AG08396 (cell line): ENCODE data around the gene ANAPC15.
A peak's percentile ranks its signal among the peaks of the same experiment; 100 is the strongest.
"Not testable (repeated sequence)": the region's sequence is repeated elsewhere in the genome, so short reads cannot be mapped to it uniquely, and the experiment has no call there.

Experiments
- DNase-seq: peaks from one replicate; pipeline ENCODE4 v3.0.0; 2012; ENCODE audit warnings: low spot score, mixed read lengths

Gene ANAPC15

DNA sequence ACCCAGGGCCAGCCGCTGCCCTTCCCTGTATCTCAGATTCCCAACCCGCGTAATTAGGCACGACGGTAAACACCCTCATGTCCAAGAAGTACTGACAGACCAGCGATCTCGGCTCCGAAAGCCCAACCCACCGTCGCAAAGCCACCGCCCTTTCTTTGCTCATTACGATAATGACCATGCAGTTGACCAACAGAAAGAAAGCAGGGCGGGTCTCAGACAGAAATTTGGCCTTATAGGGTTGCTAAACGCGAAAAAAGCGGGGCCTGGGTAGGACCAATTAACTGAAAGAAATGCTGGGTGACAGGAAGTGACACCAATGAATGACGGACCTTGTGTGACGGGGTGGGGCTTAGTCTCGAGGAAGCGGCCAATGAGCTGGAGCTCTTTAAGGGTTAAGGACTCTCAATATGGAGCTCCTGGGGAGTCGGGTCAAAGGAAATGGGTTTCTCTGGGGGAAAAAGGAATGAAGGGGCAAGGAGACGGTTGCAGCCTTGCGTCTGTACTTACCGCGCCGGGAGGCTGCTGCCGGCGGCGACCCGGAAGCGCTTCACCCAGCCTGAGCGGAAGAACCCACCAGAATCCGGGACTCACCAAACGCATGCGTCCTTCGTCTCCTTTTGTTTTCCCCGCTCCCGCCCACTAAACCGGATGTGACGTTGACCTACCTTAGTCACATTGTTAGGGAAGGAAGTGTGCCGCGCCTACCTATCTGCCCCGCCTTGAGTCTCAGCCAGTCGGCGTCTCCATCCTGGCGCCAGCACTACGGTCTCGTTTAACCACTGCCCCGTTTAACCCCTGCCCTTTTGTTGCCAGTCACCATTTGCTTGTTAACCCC is at the start of gene ANAPC15:
ANAPC15 (minus strand) TSS at position 553 of the 835 bp plus-strand sequence. CDS start 1,419 bp downstream, outside the sequence.
- peak; percentile 90 for DNase-seq

DNA sequence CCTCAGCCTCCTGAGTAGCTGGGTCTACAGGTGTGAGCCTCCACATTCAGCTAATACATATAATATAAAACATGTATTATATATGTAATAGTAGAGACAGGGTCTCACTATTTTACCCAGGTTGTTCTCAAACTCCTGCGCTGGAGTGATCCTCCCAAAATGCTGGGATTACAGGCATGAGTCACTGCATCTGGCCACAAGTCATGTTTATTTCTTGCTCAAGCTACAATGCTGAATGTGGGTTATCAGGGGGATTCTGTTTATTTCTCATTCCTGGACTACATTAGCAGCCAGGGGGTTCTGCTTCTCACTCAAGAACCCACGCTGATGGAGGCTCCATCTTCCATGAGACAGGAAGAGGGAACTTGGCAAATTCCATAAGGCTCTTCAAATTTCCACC is 47.8 kb upstream of the ANAPC15 start:
- DNase-seq: no peak

DNA sequence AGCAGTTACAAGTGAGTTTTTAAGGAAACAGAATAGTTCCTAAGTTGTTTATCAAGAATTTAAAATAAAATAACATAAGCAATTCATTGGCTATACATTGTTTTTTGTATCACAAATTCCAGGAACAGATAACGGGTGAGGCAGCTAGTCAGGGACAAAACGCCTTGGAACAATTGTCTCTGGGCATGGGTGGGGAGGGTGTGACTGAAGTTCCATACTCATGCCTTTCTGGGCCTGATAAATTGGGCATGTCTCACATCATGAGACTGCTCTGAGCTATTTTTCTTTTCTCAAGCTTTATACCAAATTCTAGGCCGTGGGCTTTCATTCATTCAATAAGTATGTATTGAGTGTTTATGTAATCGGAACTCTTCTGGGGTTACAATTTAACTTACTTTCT is 44.6 kb upstream of the ANAPC15 start:
- DNase-seq: no peak

DNA sequence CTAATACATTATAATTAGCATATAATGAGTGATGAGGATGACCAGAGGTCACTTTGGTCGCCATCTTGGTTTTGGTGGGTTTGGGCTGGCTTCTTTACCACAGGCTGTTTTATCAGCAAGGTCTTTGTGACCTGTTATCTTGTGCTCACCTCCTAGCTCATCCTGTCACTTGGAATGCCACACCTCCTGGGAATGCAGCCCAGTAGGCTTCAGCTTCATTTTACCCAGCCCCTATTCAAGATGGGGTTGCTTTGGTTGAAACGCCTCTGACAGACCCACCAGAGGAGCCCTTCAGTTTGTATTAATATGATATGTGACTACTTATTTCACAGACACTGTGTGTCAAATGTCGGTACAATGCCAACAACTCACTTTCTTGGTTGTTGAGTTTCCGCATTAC is 43.3 kb upstream of the ANAPC15 start:
- no peak for DNase-seq

DNA sequence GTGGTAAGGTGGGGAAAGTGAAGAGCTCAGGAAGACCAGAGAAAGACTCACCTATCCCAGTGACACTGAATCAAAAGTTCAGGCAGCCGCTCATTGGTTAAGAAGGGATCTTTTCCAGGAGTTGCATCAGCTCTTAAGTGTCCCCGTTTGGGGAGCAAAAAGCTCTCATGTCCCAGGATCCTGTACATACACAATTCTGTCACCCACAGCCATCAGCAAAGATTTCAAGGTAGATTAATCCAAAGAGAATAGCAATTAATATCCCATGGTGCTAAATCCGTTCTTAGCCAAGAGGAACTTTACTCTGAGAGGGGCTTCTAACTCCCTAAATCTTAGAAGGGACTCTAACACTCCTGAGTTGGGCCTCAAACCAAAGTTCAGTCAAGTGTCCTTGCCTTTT is 42.3 kb upstream of the ANAPC15 start:
- no peak for DNase-seq

DNA sequence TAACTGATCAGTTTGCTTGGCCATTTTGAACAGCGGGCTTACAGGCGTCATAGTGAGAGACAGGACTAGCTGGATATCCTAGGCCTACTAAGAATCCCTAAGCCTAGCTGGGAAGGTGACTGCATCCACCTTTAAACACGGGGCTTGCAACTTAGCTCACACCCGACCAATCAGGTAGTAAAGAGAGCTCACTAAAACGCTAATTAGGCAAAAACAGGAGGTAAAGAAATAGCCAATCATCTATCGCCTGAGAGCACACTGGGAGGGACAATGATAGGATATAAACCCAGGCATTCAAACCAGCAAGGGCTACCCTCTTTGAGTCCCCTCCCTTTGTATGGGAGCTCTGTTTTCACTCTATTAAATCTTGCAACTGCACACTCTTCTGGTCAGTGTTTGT is 41.4 kb upstream of the ANAPC15 start:
- DNase-seq: not testable (repeated sequence)

DNA sequence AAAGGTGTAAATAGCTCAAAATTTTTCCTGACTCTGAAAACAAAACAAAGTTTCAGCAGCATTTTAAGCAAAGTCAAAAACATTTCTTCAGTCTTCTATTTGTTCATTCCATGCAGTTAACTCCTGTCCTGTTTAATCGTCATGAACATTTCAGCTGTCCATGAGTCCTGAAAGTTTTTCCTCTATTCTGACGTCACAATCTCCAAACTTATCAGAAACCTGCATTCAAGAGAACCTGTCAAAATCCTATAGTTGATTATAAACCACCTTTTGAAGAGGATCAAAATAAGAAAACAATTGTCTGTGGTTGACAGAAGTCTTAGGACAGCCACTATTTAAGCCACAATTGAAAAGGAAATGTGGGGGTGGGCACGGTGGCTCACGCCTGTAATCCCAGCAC is 38.4 kb upstream of the ANAPC15 start:
- DNase-seq: no peak

DNA sequence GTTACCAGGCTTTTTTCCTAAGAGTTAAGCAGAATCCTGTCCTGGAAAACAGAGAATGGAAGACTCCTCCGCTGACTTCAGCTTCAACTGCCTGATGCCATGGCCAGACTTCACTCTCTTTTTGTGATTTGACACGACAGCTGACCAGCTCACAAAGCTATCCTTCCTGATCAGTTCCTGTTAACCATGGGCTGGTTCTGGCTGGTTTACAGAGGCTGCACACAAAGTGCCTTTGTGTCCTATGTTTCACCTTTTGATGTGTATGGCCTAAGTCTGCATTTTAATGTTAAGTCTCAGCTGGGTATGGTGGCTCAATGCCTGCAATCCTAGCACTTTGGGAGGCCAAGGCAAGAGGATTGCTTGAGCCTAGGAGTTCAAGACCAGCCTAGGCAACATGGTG is 34.1 kb upstream of the ANAPC15 start:
- DNase-seq: no peak

DNA sequence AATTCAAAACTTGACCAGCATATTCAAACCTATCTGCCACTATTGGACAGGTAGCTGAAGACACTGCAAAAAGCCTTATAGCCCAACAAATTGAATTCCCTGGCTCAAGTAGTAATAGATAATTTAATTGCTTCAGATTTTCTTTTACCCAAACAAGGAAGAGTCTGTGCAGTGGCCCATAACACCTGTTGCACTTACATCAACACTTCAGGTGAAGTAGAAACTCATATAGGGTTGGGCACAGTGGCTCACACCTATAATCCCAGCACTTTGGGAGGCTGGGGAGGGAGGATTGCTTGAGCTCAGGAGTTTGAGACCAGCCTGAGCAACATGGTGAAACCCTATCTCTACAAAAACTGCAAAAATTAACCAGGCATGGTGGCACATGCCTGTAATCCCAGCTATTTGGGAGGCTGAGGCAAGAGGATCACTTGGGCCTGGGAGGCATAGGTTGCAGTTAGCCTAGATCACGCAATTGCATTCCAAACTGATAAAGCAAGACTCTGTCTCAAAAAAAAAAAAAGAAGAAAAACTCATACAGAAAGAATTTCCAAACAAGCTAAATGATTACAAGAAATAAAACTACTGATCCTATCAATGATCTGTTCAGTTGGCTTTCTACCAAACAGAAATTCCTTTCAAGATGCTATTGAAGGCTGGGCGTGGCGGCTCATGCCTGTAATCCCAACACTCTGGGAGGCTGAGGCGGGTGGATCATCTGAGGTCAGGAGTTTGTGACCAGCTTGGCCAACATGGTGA is 32.5 kb upstream of the ANAPC15 start:
- peak; percentile 12 for DNase-seq

DNA sequence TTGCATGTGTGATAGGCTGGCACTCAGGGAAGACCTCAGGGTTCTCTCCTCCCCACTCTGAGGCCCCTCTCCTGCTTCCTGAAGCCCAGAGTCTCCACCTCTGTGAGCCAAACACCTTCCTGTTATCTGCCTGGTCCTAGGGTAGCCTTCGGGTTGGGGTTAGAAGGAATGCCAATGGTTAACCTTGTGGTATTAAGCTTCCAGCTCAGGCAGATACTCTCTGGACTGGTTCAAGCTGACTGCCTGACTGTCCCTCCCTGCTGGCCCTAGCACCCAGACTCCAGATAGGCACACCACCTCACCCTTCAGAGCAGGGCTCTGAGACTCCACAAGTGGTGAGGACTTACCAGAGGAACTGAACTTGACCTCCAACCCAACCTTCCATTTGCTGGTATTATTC is 30.0 kb upstream of the ANAPC15 start:
- not testable (repeated sequence) for DNase-seq

DNA sequence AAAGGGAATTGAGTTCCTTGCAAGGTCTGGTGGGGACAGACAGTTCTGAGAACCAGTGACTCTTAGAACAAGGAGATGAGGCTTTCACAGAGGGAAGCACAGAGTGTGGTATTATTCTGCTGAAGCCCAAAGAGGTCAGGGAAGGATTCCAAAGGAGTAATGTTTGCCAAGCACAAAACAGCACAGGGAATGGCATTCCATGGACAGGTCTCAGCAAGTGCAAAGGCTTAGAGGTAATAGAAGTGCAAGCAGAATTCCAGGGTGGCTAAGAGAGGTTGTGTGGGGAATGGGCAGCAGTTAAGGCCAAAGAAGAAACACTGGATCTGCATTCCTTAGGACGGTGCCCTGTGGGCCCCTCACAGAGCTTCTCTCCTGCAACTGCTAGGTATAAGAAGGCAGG is 29.6 kb upstream of the ANAPC15 start:
- DNase-seq: not testable (repeated sequence)

DNA sequence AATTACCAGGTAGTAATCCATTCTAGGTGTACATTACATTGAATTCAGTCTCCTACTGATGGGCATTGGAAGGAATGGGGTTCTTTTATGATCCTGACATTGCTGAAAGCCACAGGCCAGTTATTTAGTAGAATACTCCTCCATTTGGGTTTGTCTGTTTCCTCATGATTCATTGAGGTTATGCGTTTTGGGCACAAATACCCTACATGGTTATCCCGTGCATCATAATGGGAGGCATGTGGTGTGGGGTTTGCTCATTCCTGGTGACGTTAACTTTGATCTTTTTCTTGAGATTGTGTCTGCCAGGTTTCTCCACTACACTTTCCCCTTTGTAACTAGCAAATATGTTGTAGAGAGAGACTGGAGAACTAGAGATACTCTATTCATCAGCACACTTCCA is 28.6 kb upstream of the ANAPC15 start:
- peak; percentile 80 for DNase-seq

DNA sequence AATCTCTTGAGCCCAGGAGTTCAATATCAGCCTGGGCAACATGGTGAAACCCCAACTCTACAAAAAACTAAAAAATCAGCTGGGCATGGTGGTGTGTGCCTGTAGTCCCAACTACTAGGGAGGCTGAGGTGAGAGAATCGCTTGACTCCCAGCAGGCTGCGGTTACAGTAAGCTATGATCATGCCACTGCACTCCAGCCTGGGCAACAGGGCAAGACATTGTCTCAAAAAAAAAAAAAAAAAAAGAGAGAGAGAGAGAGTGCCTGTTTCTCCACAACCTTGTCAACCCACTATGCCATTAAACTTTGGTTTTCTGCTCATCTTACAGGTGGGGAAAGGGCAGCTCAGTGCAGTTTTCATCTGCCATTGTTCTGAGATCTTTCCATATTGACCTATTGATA is 28.2 kb upstream of the ANAPC15 start:
- DNase-seq: no peak

DNA sequence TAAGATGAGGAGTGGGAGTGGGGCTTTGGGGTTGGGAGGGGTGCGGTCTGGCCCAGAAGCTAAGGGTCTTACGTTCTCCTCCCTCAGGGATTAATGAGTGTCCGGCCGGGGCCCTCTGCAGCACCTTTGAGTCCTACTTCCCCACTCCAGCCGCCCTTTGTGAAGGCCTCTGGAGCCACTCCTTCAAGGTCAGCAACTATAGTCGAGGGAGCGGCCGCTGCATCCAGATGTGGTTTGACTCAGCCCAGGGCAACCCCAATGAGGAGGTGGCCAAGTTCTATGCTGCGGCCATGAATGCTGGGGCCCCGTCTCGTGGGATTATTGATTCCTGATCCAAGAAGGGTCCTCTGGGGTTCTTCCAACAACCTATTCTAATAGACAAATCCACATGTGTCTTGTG is 27.0 kb upstream of the ANAPC15 start:
- no peak for DNase-seq

DNA sequence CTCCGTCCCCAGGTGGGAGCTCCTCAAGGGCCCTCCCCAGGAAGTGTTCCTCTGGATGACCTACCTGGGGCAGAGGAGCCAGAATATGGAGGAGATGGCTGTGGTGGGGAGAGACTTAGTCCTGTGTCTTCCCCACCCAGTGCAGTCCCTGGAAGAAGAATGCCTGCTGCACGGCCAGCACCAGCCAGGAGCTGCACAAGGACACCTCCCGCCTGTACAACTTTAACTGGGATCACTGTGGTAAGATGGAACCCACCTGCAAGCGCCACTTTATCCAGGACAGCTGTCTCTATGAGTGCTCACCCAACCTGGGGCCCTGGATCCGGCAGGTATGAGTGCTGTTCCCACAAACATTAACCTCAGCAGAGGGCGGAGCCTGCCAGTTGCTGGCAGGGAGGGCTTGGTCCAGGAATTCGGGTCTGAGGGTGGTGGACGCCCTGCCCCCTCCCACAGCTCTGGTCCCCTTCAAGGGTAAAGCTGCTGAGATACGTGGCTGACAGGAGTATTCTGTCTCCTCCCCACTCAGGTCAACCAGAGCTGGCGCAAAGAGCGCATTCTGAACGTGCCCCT is 26.4 kb upstream of the ANAPC15 start:
- no peak for DNase-seq

DNA sequence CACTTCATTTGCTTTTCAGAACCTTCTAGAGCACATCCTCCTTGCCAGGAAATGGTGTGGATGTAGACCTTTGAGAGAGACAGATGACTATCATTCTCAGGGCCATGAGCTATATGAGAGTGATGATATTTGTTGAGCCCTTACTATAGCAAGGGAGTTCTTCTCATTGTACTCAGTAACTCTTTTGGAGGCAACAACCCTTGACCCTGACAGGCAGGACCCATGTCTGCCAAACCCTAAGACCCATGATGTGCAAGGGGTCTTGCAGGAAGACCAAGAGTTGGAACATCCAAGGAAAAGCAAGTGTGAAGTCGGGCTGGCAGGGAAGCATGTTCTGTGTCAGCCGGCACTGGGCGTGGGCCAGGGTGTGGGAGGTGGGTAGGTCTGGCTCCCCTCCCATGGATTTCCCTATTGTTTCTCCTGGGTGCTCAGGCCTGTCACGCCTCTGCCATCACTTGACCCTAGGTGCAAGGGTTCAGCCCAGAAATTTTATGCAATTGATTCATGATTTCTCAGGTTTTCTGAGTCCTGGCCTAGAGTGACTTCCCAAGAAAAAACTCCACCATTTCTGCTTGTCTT is 24.3 kb upstream of the ANAPC15 start:
- DNase-seq: no peak

DNA sequence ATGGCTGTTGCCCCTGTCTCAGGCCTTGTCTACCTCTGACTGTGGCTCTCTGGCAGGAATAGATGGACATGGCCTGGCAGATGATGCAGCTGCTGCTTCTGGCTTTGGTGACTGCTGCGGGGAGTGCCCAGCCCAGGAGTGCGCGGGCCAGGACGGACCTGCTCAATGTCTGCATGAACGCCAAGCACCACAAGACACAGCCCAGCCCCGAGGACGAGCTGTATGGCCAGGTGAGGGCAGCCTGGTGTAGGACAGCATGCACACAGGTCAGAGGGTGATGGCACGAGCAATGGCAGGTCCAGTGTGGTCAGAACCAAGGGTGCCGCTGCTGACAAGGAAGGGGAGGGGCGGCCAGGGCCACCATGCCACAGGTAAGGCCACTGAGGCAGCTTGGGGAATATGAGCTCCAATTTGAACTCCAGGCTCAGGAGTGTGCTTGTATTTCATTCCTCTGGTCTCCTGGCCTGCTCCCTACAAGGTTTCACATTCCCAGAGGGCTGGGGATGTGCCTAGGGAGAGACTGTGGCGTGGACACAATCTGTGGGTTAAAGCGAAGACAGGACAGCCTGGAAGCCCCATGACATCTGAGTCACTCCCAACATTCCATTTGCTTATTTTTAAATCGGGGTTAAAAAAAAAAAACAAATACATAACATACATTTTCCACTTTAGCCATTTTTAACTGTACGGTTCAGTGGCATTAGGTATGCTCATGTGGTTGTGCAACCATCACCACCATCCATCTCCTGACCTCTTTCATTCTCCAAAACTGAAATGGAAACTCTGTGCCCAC is 23.6 kb upstream of the ANAPC15 start:
- no peak for DNase-seq

DNA sequence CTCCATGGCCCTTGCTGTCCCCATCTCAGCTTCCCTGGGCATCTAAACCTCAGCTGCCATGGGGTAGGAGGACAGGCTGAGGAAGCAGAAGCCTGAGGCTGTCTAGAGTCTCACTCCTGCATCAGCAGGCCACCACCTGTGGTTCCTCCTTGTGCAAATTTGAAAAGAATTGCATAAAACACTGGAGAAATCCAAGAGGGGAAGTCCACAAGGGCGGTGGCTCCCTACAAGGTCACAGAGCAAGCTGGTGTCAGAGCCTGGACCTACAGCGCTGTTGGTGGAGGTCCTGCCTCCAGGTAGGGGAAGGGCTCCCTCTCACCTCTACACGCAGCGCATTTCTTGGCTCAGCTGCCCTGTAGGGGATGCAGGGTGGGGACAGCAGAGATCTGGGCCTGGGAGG is 23.0 kb upstream of the ANAPC15 start, which contains the start of gene FOLR3:
FOLR3 (plus strand) TSS at position 253 of the 400 bp plus-strand sequence. CDS start 228 bp downstream, outside the sequence.
- not testable (repeated sequence) for DNase-seq

DNA sequence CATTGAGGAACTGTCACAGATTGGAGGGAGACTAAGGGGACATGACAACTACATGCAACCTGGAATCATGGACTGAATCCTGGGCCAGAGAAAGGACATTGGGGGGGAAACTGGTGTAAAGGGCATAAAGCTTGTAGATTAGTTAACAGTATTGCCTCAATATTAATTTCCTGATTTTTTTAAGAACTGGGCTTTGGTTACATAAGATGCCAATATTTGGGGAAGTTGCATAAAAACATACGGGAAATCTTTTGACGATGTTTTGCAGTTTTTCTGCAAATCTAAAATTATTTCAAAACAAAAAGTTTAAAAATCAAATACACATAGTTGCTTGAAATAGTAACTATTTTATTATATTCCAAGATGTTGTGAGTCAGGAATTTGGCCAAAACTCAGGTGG is 20.2 kb upstream of the ANAPC15 start:
- no peak for DNase-seq

DNA sequence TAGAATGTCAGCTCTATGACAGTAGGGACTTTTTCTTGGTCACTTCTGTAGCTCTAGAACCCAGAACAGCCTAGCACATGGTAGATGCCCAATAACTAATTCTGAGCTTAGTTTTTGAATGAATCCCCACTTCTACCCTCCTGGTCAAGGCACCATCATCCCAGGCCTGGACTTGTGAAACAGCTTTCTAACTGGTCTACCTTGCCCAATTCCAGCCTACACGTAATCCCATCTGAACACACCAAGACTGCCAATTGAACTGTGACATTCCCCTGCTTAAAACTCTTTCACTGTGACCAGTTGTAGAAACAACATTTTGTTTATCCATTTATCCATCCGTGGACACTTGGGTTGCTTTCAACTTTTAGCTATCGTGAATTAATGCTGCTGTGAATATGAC is 16.9 kb upstream of the ANAPC15 start:
- DNase-seq: no peak

DNA sequence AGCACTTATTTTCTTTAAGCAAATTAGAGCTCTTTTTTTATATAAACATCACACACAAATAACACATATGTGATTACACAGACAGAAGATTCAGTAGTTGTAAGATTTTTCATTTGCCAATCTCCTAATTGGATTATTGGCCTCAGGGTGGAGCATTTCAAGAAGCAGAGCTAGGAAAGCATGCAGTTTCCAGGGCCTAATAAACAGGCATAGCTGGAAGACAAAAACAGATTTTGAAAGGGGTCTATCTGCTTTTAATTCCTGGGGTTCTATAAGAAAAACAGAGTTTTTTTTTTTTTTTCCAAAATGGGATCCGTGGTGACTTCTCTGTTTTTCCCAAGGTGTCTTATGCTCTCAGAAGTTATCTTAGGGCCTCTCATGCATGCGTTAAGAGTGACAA is 15.4 kb upstream of the ANAPC15 start:
- no peak for DNase-seq

DNA sequence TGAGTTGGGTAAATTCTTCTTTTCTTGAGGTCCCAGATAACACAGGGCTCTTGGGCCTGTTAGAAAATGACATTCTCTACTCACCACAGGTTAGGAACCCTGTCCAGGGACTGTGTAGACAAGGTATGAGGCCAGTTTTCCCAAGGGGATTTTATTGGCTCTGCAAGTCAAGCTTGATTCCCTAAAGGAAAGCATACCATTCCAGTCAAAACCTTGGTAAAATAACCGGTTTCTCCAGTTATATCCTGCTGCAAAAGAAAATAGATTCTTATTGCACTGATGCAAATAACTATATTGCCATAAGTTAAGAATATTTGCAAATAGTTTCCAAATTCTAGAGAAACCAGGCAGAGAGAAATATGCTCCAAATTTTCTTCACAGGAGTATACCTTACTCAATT is 13.5 kb upstream of the ANAPC15 start:
- no peak for DNase-seq
